GM08714 (cell line): Measurements from ENCODE around the gene ELMOD1.

Source experiments
- H3K4me3 ChIP-seq: fragments of 200-500 bp; sonication (Bioruptor generic); 2 replicates; pipeline ENCODE4 v1.5.1; 2014; ENCODE audit warnings: mild to moderate bottlenecking, low read length, inconsistent platforms
- ZNF274 ChIP-seq: IDR thresholded peaks from 2 replicates; pipeline ENCODE4 v1.6.1; 2012; ENCODE audit warnings: mild to moderate bottlenecking, low read depth, low read length

Gene ELMOD1

GRCh38 chr11:107679255-107680024 is 88.5 kb downstream of the ELMOD1 start:
- no peak for TF ChIP-seq ZNF274
- H3K4me3 ChIP-seq: no peak overlapping the region

DNA sequence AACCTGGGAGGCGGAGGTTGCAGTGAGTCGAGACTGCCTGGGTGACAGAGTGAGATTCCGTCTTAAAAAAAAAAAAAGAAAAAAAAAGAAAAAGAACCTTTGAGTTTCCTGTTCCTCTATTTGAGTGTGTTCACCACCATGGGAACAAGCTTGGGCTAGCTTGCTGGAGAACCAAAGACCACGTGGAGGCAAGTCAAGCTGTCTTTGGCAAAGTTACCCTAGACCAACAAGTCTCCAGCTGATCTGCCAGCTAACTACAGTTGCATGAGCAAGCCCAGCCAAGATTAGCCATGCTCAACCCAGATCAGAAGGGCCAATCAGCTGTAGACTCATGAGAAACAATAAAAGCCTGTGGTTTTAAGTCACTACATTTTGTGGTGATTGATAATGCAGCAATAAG is 91.2 kb downstream of the ELMOD1 start:
- H3K4me3 ChIP-seq: no peak overlapping the region
- TF ChIP-seq ZNF274: no peak

- H3K4me3 ChIP-seq: no peak overlapping the region
- no peak for TF ChIP-seq ZNF274
Measured at GRCh38 chr11:107682572-107682971, 91.6 kb downstream of the ELMOD1 start.

- H3K4me3 ChIP-seq: no peak overlapping the region
- no peak for TF ChIP-seq ZNF274
Measured at GRCh38 chr11:107683061-107683460, 92.1 kb downstream of the ELMOD1 start.

DNA sequence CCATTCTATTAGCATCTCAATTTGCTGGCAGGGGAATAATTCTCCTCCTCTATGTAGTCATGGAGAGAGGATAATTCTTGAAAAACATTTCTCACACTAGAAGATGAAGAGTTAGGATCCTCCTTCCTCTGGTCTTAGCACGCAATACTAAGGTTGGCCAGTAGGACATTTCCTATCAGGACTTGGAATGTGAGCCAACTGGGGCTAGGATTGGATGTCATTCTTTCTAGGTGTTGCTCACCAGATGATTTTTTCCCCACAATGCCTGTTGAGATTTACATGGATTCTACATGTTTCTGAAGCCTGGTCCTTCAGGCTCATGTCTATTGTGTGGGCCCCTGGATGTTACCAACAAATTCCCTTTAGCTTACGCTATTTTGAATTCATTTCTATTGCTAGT is 92.9 kb downstream of the ELMOD1 start:
- no peak for TF ChIP-seq ZNF274
- no peak overlapping the region for H3K4me3 ChIP-seq

DNA sequence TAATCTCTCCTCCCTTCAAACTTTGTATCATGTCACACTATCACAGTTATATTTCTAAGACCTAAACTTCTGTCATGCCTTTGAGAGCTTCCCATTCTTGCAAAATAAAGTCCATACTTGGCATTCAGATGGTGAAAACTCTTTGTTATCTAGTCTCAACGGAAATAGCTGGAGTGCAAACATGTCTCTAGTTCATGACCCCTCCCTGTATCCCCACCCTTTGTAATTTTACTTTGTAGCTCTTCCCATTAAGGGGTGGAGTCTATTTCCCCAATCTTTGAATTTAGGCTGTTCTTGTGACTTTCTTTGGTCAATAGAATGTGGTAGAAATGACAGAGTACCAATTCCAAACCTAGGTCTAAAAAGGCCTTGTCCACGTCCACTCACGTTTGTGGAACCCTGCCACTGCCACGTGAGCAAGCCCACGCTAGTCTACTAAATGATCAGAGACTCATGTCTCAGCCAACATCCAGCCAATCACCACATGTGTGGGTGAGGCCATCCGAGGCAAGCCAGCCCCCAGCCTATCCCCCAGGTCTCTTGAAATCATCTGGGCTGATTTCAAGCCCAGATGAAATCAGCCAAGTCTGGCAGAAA is 97.5 kb downstream of the ELMOD1 start:
- H3K4me3 ChIP-seq: no peak overlapping the region
- TF ChIP-seq ZNF274: no peak

DNA sequence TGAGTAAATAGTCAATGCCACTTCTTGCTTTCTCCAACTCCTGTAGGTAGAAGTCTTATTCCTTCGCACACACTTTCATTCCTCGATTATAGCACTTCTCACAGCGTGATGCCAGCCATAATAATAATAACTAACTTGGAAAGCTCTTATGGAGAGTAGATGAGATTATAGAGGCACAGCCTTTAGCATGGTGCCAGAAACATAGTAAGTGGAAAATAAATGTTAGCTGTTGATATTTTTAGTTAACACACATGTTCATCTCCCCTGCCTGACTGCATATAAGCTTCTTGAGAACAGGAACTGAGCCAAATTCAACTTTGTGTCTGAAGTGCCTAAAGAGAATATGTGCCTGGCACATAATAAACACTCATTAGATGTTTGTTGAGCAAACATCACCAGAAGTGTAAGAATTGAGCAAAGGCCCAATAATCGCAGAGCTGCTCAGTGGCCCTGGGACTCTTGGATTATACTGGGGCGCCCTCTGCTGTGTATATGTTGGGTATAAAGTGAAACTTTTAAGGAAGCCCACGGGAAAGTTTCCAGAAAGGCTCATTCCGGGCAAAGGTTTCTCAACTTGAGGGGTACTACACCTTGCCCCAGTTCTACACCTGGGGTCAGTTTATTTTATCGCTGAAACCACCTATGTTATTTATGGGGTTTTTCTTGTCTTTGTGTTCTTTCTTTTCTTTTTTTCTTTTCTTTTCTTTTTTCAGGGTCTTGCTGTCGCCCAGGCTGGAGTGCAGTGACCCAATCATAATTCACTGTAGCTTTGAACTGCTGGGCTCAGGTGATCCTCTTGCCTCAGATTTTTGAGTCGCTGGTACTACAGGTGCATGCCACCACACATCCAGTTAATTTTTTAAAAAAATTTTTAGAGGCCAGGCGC is 98.6 kb downstream of the ELMOD1 start:
- TF ChIP-seq ZNF274: no peak
- H3K4me3 ChIP-seq: no peak overlapping the region

GRCh38 chr11:107691000-107691750 is 100.2 kb downstream of the ELMOD1 start:
- H3K4me3 ChIP-seq: no peak overlapping the region
- no peak for TF ChIP-seq ZNF274

GRCh38 chr11:107695446-107695845 is 104.5 kb downstream of the ELMOD1 start:
- H3K4me3 ChIP-seq: no peak overlapping the region
- TF ChIP-seq ZNF274: no peak

GRCh38 chr11:107696140-107696539 is 105.2 kb downstream of the ELMOD1 start:
- no peak for TF ChIP-seq ZNF274
- no peak overlapping the region for H3K4me3 ChIP-seq

DNA sequence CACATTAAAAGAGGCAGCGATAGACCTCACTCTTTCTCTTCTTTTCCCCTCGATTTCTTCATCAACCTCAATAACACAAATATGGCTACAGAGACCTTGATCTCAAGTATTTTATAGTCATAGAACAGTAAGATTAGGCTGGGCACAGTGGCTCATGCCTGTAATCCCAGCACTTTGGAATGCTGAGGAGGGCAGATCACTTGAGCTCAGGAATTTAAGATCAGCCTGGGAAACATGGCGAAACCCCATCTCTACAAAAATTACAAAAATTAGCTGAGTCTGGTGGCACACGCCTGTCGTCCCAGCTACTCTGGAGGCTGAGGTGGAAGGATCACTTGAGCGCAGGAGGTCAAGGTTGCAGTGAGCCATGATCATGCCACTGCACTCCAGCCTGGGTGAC is 106.3 kb downstream of the ELMOD1 start:
- TF ChIP-seq ZNF274: no peak

GRCh38 chr11:107699371-107700285 is 108.7 kb downstream of the ELMOD1 start:
- TF ChIP-seq ZNF274: no peak

More for the DNA sequence above, 106.3 kb downstream of the ELMOD1 start:
- H3K4me3 ChIP-seq: no peak overlapping the region

DNA sequence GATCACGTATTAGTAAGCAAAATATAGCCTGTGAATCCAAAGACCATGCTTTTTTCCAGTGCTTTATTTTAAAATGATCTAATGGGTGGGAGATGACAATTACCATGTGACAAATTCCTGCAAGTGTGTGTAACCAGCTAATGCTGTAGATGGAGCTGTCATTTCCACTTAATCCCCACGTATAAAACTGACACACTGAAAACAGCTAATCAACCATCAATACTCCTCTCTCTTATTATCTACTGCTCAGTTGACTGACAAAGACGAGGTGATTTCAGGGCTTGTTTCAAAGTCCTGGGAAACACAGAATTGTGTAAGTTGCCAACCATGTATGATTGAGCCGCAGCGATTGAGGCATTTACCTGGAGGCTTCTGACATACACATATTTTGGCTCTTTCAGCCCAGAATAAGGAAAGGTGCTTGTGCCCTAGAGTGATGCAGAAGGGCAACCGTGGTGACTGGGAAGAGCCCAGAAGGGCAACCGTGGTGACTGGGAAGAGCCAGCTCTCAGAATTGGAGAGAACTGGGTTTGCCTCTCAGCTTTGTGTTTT is 111.2 kb downstream of the ELMOD1 start:
- no peak for TF ChIP-seq ZNF274
- H3K4me3 ChIP-seq: no peak overlapping the region

More at GRCh38 chr11:107699371-107700285, 108.7 kb downstream of the ELMOD1 start:
- no peak overlapping the region for H3K4me3 ChIP-seq
